Panc1 (cell line): ENCODE measurements around the gene TMEM164. TPM values are rescaled to one million over a fixed set of nuclear protein-coding genes. Genes with fewer than 3 reads are reported as not detected.

Experiments used
- ATAC-seq: fragments of 200-7000 bp; cut with Tn5 transposase; 2 replicates; pipeline ENCODE4 v1.9.1; 2020; ENCODE audit warnings: mild to moderate bottlenecking, moderate library complexity
- BruUV-seq: library from RNA; stranded (reverse); fragments of 400-500 nt; replicated peaks from 2 replicates; lab custom pipeline; 2021; lab: Mats Ljungman, UMichigan
- CTCF ChIA-PET: fragments of 300-600 bp; sonication (Branson Sonifier 250); formaldehyde crosslinking; loops from one replicate; lab custom pipeline; 2022; ENCODE audit warnings: antibody characterized with exemption; lab: Charles Lee
- POLR2A ChIA-PET: fragments of 300-600 bp; sonication (Branson Sonifier 250); formaldehyde crosslinking; loops from one replicate; lab custom pipeline; 2022; ENCODE audit warnings: antibody characterized with exemption; lab: Charles Lee
- DNase-seq: peaks from one replicate; pipeline ENCODE4 v3.0.0-alpha.2; 2010; ENCODE audit warnings: low read depth, low spot score
- H3K27ac ChIP-seq: 2 replicates; pipeline ENCODE4 v1.5.1; 2011; ENCODE audit warnings: mild to moderate bottlenecking, low read length, inconsistent platforms
- H3K27me3 ChIP-seq: fragments of 200-500 bp; sonication (Bioruptor generic); 2 replicates; pipeline ENCODE4 v1.6.0; 2014; ENCODE audit warnings: low read length, inconsistent platforms; ENCODE audit not compliant: control insufficient read depth, insufficient read depth
- H3K36me3 ChIP-seq: fragments of 200-500 bp; sonication (Bioruptor generic); 2 replicates; pipeline ENCODE4 v1.5.1; 2014; ENCODE audit warnings: inconsistent platforms, mild to moderate bottlenecking, low read length, moderate library complexity; ENCODE audit not compliant: control insufficient read depth, insufficient read depth
- H3K4me1 ChIP-seq: 2 replicates; pipeline ENCODE4 v1.5.1; 2011; ENCODE audit warnings: inconsistent platforms, mild to moderate bottlenecking, low read length, moderate library complexity; ENCODE audit not compliant: control insufficient read depth, insufficient read depth
- H3K4me3 ChIP-seq, 2 experiments: 2 replicates each; pipeline ENCODE4 v1.5.1; 2011 to 2012; ENCODE audit warnings: low read depth in 2 of 2, low read length in 2 of 2, mild to moderate bottlenecking in 2 of 2, inconsistent platforms in 1 of 2, moderate library complexity in 1 of 2
- H3K9me3 ChIP-seq: fragments of 200-500 bp; sonication (Bioruptor generic); 2 replicates; pipeline ENCODE4 v1.5.1; 2014; ENCODE audit warnings: low read depth, mild to moderate bottlenecking, inconsistent platforms, low read length, moderate library complexity; ENCODE audit not compliant: control insufficient read depth, insufficient read depth
- POLR2AphosphoS5 ChIP-seq: IDR thresholded peaks from 2 replicates; pipeline ENCODE4 v1.6.1; 2012; ENCODE audit warnings: mild to moderate bottlenecking, low read depth, low read length, moderate library complexity
- SIN3A ChIP-seq: IDR thresholded peaks from 2 replicates; pipeline ENCODE4 v1.6.1; 2012; ENCODE audit warnings: low read depth, mild to moderate bottlenecking, low read length, moderate library complexity, borderline replicate concordance; ENCODE audit not compliant: insufficient read depth
- TCF7L2 ChIP-seq: IDR thresholded peaks from 2 replicates; pipeline ENCODE4 v1.6.1; 2011; ENCODE audit warnings: mild to moderate bottlenecking, low read depth, low read length, inconsistent platforms
- in situ Hi-C: cut with HindIII; loops from 2 replicates; pipeline ENCODE4 v1.10.0; 2016; ENCODE audit warnings: low sequenced_read_pairs, low pct_unique_long_range_greater_than_20kb
- intact Hi-C: fragments of 100-400 bp; cut with micrococcal nuclease; formaldehyde crosslinking; loops from one replicate; pipeline ENCODE4 v1.10.0; 2022; ENCODE audit not compliant: unreplicated experiment
- total RNA-seq: library from RNA; stranded (reverse); gene quantifications from one replicate; pipeline ENCODE4 v1.2.1, GENCODE V29; 2021; ENCODE audit not compliant: unreplicated experiment
- TF ChIP-seq, protein P1 (sequence below): fragments of 450-650 bp; IDR thresholded peaks from 2 replicates; pipeline ENCODE4 v1.5.1; 2017; ENCODE audit warnings: mild to moderate bottlenecking
- TF ChIP-seq, protein P2 (sequence below), 2 experiments: IDR thresholded peaks; 2 replicates each; pipeline ENCODE4 v1.6.1; 2011 to 2012; ENCODE audit warnings: low read depth in 2 of 2, control low read depth in 1 of 2, low read length in 1 of 2, mild to moderate bottlenecking in 1 of 2, moderate library complexity in 1 of 2; ENCODE audit not compliant: insufficient read depth in 1 of 2

The TMEM164 gene
- total RNA-seq, 1 experiment from 2014 or later: 32.8 TPM

DNA sequence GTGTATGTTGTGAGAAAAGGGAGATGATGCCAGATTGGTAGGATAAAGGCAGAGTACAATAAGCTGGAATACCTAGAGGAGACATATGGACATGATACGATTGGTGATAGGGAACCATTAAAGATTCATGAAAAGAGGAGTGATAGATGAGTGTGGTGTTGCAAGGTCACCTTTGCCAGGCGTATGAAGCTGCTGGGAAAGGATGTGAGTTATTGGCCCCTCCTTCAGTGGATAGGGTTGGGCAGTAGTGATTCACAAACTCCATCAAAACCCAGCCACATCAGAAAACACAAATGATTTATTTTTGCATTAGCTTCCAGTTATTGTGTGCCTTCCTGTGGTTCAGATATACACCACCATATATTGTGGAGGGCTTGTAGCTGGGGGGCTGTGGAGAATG, 34.3 kb downstream of the TMEM164 start:
- Histone ChIP-seq H3K27me3 (no peaks in the 10 kb centered on the region), H3K27ac (no peak overlapping the region), H3K4me3 (no peak overlapping the region), H3K9me3 (no peaks in the 10 kb centered on the region), H3K36me3 (no peaks in the 10 kb centered on the region), H3K4me1 (no peaks in the 10 kb centered on the region)
- no peak for TF ChIP-seq TCF7L2
- no peak for TF ChIP-seq SIN3A
- TF ChIP-seq, protein P1, sequence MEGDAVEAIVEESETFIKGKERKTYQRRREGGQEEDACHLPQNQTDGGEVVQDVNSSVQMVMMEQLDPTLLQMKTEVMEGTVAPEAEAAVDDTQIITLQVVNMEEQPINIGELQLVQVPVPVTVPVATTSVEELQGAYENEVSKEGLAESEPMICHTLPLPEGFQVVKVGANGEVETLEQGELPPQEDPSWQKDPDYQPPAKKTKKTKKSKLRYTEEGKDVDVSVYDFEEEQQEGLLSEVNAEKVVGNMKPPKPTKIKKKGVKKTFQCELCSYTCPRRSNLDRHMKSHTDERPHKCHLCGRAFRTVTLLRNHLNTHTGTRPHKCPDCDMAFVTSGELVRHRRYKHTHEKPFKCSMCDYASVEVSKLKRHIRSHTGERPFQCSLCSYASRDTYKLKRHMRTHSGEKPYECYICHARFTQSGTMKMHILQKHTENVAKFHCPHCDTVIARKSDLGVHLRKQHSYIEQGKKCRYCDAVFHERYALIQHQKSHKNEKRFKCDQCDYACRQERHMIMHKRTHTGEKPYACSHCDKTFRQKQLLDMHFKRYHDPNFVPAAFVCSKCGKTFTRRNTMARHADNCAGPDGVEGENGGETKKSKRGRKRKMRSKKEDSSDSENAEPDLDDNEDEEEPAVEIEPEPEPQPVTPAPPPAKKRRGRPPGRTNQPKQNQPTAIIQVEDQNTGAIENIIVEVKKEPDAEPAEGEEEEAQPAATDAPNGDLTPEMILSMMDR: no peak
- no peak for TF ChIP-seq POLR2AphosphoS5
- TF ChIP-seq, protein P2, sequence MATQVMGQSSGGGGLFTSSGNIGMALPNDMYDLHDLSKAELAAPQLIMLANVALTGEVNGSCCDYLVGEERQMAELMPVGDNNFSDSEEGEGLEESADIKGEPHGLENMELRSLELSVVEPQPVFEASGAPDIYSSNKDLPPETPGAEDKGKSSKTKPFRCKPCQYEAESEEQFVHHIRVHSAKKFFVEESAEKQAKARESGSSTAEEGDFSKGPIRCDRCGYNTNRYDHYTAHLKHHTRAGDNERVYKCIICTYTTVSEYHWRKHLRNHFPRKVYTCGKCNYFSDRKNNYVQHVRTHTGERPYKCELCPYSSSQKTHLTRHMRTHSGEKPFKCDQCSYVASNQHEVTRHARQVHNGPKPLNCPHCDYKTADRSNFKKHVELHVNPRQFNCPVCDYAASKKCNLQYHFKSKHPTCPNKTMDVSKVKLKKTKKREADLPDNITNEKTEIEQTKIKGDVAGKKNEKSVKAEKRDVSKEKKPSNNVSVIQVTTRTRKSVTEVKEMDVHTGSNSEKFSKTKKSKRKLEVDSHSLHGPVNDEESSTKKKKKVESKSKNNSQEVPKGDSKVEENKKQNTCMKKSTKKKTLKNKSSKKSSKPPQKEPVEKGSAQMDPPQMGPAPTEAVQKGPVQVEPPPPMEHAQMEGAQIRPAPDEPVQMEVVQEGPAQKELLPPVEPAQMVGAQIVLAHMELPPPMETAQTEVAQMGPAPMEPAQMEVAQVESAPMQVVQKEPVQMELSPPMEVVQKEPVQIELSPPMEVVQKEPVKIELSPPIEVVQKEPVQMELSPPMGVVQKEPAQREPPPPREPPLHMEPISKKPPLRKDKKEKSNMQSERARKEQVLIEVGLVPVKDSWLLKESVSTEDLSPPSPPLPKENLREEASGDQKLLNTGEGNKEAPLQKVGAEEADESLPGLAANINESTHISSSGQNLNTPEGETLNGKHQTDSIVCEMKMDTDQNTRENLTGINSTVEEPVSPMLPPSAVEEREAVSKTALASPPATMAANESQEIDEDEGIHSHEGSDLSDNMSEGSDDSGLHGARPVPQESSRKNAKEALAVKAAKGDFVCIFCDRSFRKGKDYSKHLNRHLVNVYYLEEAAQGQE (IDR thresholded peaks at IDR 0.05; ENCODE audit: insufficient read depth in 1 of 2, low read depth in 2 of 2, low read length in 1 of 2): no peak
- ChIA-PET POLR2A (no interaction called here), CTCF (interaction anchor here (0.6 kb wide), 1 partner anchor 143 kb away, joined by 3 read pairs; no protein-coding TSS in a partner anchor)
- BruUV-seq: no TSS peak
- no peak for DNase-seq
- ATAC-seq: no peak
- intact Hi-C loops (no loop called here), in situ Hi-C loops (no loop called here)

GRCh38 chrX:110038900-110039299, 36.0 kb downstream of the TMEM164 start:
- Histone ChIP-seq H3K4me3 (no peak overlapping the region), H3K36me3 (no peaks in the 10 kb centered on the region), H3K9me3 (no peaks in the 10 kb centered on the region), H3K27me3 (no peaks in the 10 kb centered on the region), H3K27ac (no peak overlapping the region), H3K4me1 (no peaks in the 10 kb centered on the region)
- no TSS peak for BruUV-seq
- ChIA-PET POLR2A (no interaction called here), CTCF (no interaction called here)
- ATAC-seq (no peak), DNase-seq (no peak)
- TF ChIP-seq POLR2AphosphoS5 (no peak), TCF7L2 (no peak), SIN3A (no peak)
- TF ChIP-seq, protein P1: no peak
- TF ChIP-seq, protein P2 (IDR thresholded peaks at IDR 0.05; ENCODE audit: insufficient read depth in 1 of 2, low read depth in 2 of 2, low read length in 1 of 2): no peak
- in situ Hi-C loops: no loop called here
- intact Hi-C loops: no loop called here
